GM10847 (cell line): ENCODE data around the gene HS6ST1.

Source experiments
- POLR2A ChIP-seq: IDR thresholded peaks from 2 replicates; pipeline ENCODE4 v1.6.1; 2011; ENCODE audit not compliant: insufficient read length; ENCODE audit errors: extremely low read depth

The HS6ST1 gene

GRCh38 chr2:128277961-128278681 lies 40.5 kb downstream of the HS6ST1 start:
- TF ChIP-seq POLR2A: no peak

- TF ChIP-seq POLR2A: no peak
Observed at GRCh38 chr2:128276878-128277675, 41.6 kb downstream of the HS6ST1 start.

DNA sequence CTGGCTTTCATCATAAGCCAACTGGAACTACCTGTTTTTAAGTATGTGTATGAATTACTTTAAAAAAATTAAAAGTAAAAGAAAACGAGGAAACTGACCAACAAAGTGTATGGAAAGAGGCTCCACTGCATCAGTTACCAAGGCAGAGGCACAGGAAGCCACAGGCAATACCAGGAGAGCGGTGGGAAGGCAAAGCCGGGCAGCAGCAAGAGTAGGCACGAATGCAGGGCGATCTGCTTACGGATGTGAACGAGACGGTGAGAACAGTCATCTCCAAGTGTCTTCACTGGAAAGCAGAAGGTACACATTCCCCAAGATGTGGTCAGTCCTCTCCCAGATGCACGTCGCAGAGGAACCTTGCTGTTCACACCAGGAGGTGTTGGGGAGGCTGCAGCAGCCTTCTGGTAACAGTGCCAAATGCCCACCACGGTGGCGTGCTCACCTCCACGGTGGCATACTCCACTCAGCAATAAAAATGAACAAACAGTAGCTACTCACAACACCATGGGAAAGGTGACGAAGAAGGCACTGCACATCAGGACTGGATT lies 43.1 kb downstream of the HS6ST1 start:
- TF ChIP-seq POLR2A: no peak

DNA sequence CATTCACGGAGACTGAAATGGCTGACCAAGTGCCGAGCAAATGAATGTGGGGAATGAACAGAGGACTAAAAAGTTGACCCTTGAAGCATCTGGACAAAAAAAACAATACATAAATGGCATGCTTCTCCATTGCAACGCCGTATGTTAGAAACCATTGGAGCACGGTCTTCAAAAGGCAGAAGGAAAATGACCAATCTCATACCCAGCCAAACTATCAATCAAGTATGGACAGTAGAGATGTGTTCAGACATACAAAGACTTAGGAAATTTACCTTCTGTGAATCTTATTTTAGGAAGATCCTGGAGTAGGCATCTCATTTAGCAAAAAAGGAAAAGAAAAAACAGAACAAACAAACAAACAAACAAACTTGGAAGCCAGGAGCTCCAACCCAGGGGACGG lies 44.5 kb downstream of the HS6ST1 start:
- TF ChIP-seq POLR2A: no peak

DNA sequence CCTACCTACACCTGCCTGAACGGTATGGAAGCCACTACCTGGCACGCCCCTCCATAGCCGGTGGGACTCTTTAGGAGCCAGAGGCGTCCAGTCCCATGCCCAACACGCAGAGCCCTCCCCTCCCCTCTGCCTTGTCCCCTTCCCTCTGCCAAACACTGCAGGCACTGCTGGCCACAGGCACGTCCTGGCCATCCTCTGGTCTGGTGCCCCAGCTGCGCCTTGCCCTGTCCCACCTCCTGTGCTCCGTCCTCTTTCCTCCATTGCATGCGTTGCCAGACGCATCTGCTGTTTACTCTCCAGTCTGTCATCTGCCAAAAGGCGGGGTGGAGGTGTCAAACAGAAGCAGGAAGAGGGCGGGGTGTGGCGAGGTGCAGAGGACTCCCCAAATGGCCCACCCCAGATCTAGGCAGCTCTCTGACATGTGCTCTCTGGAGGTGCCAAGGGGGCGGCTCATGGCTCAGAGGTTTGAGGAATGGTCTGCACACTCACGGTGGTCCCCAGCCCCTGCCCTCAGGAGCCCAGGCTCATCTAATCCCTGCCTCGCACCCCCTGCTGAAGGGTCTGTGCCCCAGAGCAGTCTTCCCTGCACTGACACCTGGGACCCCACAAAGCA lies 45.1 kb downstream of the HS6ST1 start:
- TF ChIP-seq POLR2A: no peak

DNA sequence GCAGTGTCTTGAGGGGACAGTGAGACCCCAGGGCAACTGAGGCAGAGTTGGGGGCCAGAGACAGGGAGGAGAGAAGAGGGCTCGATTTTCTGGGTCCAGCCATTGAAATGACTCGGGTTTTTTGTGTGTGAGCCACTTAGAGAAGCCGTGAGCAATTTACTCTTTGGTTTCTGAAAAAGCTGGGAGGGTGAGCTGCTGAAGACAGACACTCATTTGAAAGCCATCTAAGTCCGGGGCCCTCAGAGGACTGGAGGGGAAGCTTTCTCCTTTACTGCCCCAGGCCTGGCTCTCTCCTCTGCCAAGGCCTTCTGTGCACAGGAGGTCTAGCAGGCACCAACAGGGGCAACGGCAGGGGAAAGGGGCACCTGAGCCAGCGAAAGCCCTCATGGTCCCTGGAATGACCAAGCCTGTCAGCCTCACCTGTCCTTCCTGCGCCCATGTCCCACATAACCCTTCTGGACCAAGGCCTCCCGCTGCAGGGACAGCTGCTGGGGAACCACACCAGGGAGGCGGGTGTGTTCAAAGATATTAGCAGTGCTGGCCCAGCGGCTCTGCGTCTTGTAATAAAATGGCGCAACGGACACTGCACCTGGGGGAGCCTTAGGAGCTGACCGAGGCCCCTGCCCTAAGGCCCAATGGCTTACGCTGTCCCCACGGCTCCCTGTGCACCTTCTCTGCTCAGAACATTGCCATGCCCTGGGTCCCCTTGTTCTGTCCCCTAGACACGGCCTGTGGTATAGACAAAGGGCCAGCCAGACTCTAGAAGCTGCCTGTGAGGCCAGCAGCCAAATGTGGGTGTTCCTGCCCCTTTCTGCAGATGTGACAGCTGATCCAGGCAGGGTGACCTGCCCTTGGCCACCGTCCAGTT lies 45.8 kb downstream of the HS6ST1 start:
- no peak for TF ChIP-seq POLR2A

GRCh38 chr2:128271911-128272600 lies 46.6 kb downstream of the HS6ST1 start:
- TF ChIP-seq POLR2A: no peak

GRCh38 chr2:128271597-128271910 lies 47.1 kb downstream of the HS6ST1 start:
- TF ChIP-seq POLR2A: no peak

DNA sequence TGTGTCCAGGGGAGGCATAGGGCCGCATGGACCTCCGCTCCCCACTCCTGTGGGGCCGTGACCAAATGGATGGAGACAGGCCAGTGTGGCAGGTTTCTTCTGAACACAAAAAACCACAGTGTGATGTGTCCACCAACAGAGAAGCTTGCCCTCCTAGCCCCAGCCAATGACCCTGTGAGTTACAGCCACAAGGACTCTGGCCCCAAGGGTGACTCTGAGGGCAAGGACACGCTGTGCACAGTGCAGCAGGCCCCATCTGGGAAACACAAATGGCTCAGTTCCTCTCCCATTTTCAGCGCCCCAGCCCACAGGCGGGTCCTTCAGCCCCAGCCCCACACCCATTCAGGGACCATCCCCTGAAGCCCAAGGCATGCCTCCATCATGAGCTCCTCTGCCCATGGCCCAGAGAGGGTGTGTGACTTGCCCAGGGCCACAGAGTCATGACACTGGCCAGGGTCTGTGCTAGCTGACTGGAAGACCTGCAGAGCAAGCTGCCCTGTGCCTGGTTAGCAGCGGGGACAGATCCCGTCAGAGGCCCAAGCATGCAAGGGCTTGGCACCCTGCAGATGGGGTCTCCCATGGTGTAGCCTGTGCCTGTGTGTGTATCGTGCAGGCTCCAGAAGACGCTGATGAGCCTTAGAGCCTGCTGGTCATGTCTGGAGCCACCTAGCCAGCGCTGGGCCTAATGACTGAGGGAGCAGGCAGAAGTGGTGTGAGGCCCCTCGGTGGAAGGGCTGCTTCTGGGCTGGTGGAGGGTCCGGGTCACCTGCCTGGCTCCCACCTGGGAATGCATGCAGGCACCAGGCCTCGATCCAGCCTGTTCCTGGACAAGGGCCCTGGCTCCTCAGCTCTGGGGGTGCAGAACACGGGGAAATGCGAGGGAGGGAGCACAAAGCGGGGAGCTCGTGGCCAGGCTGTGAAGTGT lies 47.7 kb downstream of the HS6ST1 start:
- no peak for TF ChIP-seq POLR2A

GRCh38 chr2:128269990-128270671 lies 48.5 kb downstream of the HS6ST1 start:
- no peak for TF ChIP-seq POLR2A

DNA sequence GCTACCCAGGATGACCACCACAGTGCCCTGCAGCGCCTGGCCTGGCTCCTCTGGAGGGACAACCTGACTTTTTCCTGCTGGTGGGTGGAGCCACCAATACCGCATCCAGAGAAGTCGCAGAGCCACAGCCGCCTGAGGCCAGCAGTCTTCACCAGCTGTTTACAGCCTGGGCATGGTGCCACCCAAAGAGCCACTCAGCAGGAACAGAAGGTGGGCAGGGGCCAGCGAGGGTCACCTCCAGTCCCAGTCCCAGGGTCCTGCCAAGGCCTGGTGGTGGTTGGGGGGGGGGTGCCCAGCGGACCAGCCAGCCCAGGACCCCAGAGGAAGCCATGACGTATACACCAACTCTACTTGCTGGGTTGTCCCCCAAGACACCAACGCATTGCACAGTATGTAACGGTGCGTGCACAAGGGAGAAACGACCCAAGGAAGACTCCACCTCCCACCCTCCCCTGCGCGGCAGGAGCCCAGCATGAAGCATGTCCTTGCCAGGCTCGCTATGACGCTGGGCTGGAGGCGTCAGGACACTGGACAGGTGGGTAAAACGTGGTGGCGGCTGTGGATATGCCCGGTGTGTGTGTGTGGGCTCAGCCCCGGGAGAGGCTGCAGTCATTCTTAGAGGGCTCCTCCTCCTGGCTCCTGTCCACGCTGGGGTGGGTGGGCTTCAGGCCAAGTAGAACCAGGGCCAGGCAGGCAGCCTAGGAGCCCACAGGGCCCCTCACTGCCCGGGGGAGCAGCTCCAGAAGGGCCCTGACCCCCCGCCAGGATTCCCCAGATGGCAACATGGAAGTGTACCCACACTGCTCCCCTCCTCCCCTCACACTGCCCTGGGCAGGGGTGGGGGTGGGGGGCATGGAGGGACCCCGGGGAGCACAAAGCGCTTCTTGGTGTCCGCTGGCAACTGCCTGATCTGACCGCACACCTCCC lies 49.3 kb downstream of the HS6ST1 start:
- no peak for TF ChIP-seq POLR2A
